HG03097 (cell line): Measurements from ENCODE around the gene RELT.

Experiments used
- ATAC-seq: cut with Tn5 transposase; IDR thresholded peaks from one replicate; pipeline ENCODE4 v1.9.1; 2021; ENCODE audit not compliant: unreplicated experiment, low FRiP score

RELT gene

DNA sequence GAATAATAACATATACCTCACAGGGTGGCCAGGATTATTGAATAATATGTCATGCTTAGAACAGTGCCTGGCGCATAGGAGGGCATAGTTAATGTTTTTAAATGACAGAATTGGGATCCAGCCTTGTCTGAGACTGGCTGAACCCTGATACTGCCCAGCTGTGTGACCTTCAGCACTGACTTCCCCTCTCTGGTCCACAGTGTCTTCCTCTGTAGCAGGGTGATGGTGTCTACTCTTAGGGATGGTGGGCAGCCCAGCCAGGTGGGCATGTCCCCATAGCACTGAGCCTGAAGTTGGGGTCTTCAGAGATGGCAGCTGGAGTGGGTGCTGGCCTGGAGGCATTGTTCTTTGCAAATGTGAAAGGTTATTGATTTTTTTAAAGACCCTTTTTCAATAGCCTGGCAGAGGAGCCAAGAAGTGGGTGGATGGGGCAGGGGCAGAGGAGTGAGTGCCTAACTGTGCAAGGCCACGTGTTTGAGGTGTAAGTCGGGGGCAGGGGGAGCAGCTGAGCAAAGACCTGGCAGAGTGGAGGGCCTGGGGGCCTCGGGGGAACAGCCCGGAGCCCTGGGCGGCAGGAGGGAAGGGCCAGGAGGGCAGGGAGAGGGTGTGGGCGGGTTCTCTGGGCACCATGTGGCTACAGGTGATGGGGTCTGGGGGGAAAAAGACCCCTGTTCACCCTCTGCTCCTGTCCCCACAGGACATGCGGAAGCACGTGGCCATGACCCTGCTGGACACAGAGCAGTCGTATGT lies 29.8 kb upstream of the RELT start:
- ATAC-seq, result no peak

- ATAC-seq, result no peak
These were observed 29.1 kb upstream of the RELT start for GRCh38 chr11:73347067-73347466.

DNA sequence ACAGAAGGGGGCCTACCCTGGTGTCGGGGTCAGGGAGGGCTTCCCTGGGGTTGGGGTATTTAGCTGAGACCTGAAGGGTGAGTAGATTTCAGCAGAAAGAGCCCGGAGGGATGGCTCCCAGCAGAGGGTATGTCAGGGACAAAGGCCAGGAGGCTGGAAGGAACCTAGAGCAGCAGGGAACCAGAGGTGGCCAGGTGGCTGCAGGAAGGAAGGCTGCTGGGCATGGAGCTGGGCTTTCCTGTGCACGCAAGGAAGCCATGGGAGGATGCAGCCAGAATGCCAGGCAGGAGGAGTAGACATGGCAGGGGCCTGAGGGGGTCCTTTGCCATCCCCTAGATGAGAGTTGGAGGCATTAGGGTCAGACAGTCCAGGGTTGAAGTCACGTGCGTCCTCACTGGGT lies 27.4 kb upstream of the RELT start:
- ATAC-seq, result no peak

- ATAC-seq, result no peak
These were observed 26.6 kb upstream of the RELT start for GRCh38 chr11:73349633-73350032.

DNA sequence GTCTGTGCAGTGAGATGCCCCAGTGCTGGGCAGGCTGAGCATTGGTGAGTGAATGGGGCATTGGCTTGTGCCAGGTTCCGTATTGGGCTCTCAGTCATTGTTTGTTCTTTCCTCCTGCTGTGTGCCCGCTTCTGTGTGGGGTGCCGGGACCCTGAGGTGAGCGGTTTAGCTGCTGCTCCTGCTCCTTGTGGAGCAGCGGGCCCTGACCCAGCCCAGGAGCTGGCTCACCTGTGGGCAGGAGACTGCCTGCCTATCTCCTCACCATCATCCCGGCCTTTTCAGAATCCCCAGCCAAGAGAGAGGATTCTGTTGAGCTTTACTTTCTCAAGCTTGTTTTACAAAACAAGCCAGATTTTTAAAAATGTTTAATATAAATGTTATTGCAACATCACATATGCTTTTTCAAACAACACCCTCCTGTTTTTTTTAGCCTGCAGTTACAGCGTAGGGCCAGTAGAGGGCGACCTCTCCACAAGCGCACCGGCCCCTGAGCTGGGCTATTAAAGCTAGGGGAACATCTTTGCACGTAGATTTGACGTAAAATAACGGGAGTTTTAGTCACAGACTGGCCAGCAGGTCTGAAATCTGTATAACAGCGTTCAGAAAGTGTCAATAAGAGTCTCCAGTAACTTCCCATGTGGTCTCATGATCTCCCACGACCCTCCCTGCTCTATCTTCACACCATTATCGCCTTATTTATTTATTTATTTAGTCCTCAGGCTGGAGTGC lies 25.1 kb upstream of the RELT start:
- ATAC-seq, result no peak

- no peak for ATAC-seq
These were observed 22.8 kb upstream of the RELT start for GRCh38 chr11:73353422-73353821.

DNA sequence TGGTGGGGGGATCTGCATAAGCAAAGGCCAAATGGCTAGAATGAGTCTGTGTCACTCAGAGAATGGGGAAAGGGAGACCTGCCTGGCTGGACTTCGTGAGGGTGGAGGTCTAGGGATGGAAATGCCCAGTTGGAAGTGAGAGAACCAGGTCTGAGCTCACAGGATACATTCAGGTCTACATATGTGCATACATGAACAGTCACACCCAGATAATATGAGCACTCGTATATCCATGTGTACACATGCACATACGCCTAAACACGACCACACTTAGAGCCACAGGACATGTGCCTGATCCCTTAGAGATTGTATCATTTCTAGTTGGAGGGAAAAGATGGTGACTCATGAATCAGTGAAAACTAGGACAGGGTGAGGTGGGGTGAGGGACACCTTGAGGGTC lies 21.1 kb upstream of the RELT start:
- no peak for ATAC-seq

DNA sequence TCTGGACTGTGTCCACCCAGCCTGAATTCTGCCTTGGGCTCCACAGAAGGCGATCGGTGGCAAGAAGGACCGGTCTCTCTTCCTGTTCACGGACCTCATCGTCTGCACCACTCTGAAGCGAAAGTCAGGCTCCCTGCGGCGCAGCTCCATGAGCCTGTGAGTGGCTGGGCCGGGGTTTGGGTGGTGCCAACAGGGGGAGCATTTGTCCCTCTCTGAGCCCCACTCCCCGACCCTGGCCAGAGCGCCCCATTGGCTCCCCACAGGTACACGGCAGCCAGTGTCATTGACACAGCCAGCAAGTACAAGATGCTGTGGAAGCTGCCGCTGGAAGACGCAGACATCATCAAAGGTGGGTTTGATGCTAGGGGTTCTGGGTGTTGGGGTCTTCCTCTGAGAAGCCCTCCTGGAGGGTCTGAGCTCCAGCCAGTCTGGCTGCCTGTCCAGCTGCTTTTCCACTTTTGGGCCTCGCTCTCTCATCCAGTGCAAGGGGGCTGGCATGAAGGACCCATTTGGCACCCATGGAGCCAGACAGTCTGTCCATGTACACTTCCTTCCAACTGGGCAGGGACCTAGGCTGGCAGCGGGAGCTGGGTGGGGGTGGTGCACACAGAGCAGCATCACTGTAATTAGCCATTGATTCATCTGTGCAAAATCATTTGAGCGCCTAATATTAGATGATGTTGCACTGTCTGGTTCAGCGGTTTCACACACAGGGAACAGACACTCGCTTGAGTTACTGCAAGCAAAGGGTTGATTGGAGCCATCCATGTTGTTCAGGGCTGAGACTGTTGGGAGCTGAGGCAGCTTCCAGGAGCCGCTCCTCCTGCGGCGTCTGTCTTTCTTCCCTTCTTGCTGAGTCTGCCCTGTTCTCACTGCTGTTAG lies 19.0 kb upstream of the RELT start:
- ATAC-seq, result no peak

DNA sequence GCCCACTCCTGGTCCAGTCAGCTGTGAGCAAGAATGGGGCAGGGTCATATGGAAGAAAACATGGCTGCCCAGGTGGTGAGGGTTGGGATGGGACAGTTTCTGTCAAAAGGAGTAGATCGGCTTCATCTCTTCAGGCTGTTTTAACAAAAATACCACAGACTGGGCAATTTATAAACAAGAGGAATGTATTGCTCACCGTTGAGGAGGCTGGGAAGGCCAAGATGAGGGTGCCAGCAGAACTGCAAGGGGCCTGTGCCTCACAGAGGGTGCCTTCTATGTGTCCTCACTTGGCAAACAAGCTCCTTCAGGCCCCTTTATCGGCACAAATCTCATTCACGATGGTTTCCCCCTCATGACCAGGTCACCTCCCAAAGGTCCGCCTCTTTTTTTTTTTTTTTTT lies 18.1 kb upstream of the RELT start:
- ATAC-seq, result no peak

DNA sequence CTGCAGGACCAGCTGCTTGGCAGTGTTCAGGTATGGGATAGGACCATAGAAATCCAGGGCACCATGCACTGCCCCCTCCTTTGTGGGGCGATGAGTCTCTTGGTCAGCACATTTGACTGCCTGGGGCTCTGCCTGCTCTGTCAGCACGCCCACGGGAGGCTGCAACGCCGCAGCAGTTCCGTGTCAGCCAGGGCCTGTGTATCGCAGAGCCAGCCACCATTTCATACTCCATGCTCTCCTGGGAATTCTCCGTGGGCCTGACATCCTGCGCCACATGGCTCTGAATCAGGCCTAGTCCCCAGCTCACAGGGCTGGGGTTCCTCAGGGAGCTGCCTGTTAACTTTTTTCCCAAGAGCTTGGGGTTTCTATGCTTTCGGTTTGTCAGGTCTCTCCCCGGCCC lies 16.9 kb upstream of the RELT start:
- no peak for ATAC-seq

DNA sequence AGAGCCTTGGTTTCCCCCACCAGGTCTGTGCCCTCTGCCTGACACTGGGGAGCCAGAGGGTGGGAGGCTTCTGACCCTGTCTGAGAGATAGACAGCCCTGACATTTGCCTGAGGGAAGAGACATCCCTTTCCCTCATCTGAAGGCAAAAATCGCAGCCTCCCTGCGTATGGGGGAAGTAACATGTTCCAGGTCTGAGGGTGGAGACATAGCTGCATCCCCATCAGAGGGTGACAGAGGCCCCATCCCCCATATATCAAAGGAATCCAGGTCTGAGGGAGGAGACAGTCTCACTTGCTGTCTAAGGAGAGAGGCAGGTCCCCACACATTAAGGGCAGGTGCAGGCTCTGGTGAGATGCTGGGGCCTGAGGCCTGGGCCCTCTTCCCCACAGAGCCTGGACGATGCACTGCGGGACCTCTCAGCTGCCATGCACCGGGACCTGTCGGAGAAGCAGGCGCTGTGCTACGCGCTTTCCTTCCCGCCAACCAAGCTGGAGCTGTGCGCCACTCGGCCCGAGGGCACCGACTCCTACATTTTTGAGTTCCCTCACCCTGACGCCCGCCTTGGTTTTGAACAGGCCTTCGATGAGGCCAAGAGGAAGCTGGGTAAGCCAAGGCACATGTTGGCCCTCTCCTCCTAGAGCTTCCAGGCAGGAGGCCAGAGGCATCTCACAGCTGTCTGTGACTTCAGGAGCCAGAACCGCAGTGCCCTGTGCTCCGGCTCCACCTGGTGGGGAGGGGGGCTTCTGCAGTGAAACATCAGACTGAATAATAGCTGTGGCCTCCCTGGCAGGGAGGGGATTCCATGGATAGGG lies 16.1 kb upstream of the RELT start:
- ATAC-seq, result no peak

DNA sequence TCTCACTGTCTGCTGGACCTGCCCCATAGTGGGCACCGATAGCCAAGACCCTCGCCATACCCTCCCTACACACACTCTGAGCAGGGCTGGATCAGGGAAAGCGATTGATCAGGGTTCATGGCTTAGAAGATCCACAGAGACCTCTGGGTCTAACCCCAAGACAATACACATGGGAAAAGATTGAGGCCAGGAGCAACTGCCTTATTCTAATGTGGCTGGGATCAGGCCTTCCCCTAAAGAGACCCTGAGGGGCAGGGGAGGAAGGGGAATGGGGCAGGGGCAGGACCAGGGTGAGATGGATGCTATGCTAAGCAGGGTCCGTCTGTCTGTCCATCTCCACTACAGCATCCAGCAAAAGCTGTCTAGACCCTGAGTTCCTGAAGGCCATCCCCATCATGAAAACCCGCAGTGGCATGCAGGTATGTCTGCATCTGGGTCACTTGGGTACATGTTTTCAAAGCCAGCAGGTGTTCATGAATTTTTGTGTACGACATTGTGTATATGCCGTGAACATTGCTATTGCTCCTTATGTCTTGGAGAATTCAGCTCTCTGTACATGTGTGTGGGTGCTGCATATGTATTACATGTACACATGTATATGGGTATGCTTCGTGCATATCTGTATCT lies 15.3 kb upstream of the RELT start:
- no peak for ATAC-seq

DNA sequence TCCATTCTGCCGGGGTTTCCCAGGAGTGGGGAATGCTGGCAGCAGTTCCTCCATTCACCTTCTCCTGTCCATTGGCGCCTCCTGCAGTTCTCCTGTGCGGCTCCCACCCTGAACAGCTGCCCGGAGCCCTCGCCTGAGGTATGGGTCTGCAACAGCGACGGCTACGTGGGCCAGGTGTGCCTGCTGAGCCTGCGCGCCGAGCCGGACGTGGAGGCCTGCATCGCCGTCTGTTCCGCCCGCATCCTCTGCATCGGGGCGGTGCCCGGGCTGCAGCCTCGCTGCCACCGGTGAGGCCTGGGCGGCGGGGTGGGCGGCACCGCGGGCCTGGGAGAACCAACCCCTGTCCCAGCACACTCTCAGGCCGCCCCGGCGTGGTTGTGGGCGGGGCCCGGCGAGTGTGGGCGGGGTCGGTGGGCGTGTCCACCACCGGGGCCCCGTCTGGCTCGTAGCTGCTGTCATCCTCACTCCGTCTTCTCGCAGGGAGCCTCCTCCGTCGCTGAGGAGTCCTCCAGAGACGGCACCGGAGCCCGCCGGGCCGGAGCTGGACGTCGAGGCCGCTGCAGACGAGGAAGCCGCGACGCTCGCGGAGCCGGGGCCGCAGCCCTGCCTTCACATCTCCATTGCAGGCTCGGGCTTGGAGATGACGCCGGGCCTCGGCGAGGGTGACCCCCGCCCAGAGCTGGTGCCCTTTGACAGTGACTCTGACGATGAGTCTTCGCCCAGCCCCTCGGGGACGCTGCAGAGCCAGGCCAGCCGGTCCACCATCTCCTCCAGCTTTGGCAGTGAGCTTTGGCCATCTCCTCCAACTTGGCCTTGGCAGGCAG lies 14.0 kb upstream of the RELT start:
- ATAC-seq, result no peak

GRCh38 chr11:73363147-73363546 lies 13.1 kb upstream of the RELT start:
- ATAC-seq, result no peak

DNA sequence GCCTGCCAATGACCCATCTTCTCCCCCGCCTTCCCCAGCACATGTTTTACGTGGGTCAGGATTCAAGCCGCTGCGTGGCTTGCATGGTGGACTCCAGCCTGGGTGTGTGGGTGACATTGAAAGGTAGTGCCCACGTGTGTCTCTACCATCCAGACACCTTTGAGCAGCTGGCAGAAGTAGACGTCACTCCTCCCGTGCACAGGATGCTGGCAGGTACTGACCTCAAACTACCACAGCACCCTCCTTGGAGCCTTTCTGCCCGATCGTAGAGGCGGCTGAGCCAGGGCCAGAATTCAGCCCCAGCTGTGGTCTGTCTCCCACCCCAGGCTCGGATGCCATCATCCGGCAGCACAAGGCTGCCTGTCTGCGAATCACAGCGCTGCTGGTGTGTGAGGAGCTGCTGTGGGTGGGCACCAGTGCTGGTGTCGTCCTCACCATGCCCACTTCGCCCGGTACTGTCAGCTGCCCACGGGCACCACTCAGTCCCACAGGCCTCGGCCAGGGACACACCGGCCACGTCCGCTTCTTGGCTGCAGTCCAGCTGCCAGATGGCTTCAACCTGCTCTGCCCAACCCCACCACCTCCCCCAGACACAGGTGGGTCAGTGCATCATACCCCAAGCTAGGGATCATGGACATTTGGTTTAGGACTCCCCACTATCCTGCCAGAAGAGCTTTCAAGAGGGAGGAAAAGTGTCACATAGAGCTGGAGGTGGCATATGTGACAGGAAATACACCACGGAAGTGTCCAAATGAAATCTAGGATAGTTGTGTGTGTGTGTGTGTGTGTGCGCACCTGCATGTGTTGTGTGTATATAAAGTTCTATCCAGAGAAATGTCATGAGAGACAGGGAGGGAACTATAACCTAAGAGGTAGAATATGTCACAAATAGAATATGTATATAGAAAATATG lies 10.6 kb upstream of the RELT start:
- no peak for ATAC-seq

DNA sequence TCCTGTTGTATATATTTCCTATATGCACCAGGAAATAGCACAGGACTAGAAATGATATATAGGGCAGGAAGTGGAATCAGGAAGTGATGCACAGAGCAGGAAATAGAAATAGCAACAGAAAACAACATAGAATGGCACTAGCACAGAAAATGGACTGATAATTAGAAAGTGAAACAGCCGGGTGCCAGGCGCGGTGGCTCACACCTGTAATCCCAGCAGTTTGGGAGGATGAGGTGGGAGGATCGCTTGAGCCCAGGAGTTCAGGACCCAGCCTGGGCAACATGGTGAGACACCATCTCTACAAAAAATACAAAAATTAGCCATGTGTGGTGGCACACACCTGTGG lies 10.0 kb upstream of the RELT start:
- no peak for ATAC-seq

GRCh38 chr11:73366953-73367352 lies 9.2 kb upstream of the RELT start:
- no peak for ATAC-seq

DNA sequence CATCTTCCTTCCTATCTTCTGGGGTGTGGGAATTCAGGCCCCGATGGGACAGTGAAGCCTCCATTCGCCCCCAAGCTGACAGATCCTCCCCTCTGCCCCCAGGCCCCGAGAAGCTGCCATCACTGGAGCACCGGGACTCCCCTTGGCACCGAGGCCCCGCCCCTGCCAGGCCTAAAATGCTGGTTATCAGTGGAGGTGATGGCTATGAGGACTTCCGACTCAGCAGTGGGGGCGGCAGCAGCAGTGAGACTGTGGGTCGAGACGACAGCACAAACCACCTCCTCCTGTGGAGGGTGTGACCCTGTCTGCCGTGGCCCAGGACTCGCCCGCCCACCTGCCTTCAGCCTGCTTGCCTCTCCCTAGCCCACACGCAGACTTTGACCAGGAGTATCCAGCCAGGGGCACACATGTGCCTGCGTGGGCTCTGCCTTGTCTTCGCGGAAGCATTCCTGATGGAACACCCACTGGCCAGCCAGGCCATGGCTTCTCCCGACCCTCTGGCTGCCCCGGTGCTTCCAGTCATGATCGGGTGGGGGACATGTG lies 8.6 kb upstream of the RELT start:
- ATAC-seq, result no peak
